Smooth muscle cell (in vitro differentiated cells): ENCODE measurements around the gene CADPS. TPM values are rescaled to one million over a fixed set of nuclear protein-coding genes. Genes with fewer than 3 reads are reported as not detected.

Experiments
- DNase-seq: peaks from one replicate; lab custom pipeline; 2025; ENCODE audit not compliant: unreplicated experiment; lab: John Stamatoyannopoulos, UW
- H2AFZ ChIP-seq: fragments of 200-600 bp; sonication (generic); 2 replicates; pipeline ENCODE4 v1.6.0; 2016; ENCODE audit warnings: antibody characterized with exemption, low read depth, mild to moderate bottlenecking
- H3F3A ChIP-seq: fragments of 200-600 bp; sonication (generic); 2 replicates; pipeline ENCODE4 v1.6.0; 2017; ENCODE audit warnings: antibody characterized with exemption, low read depth
- H3K27ac ChIP-seq: fragments of 200-600 bp; sonication (generic); 2 replicates; pipeline ENCODE4 v1.5.1; 2016; ENCODE audit warnings: low read depth, mild to moderate bottlenecking
- H3K27me3 ChIP-seq: fragments of 200-600 bp; sonication (generic); 2 replicates; pipeline ENCODE4 v1.6.1; 2016; ENCODE audit warnings: low read depth, mild to moderate bottlenecking
- H3K36me3 ChIP-seq: fragments of 200-600 bp; sonication (generic); 2 replicates; pipeline ENCODE4 v1.5.1; 2016; ENCODE audit warnings: low read depth
- H3K4me1 ChIP-seq: fragments of 200-600 bp; sonication (generic); 2 replicates; pipeline ENCODE4 v1.5.1; 2016; ENCODE audit warnings: low read depth
- H3K4me2 ChIP-seq: fragments of 200-600 bp; sonication (generic); 2 replicates; pipeline ENCODE4 v1.6.0; 2016; ENCODE audit warnings: mild to moderate bottlenecking
- H3K4me3 ChIP-seq: fragments of 200-600 bp; sonication (generic); 2 replicates; pipeline ENCODE4 v1.5.1; 2016; ENCODE audit warnings: mild to moderate bottlenecking
- H3K79me2 ChIP-seq: fragments of 200-600 bp; sonication (generic); 2 replicates; pipeline ENCODE4 v1.6.0; 2016; ENCODE audit warnings: low read depth, mild to moderate bottlenecking
- H3K9ac ChIP-seq: fragments of 200-600 bp; sonication (generic); 2 replicates; pipeline ENCODE4 v1.6.0; 2016; ENCODE audit warnings: low read depth
- H3K9me3 ChIP-seq: fragments of 200-600 bp; sonication (generic); replicated peaks from 2 replicates; pipeline ENCODE4 v1.5.1; 2016; ENCODE audit warnings: low read depth
- H4K20me1 ChIP-seq: fragments of 200-600 bp; sonication (generic); 2 replicates; pipeline ENCODE4 v1.6.0; 2016; ENCODE audit warnings: low read depth
- WGBS: methylation state at CpG from one replicate; pipeline ENCODE4 v1.1.7; 2016; ENCODE audit warnings: low lambda C conversion rate; 5-methylcytosine and 5-hydroxymethylcytosine counted together
- polyA plus RNA-seq: library from polyadenylated mRNA; unstranded; fragments of >200 nt; fragmentation: Nextera tagmentation; extraction: Ambion mirVana; gene quantifications from 2 replicates; pipeline ENCODE4 v1.2.1, GENCODE V29; 2016
- total RNA-seq: library from RNA; depleted of rRNA; stranded (reverse); fragments of >200 nt; gene quantifications from 2 replicates; pipeline ENCODE4 v1.2.3, GENCODE V29; 2014
- TF ChIP-seq, protein P1 (sequence below): fragments of 200-600 bp; sonication (generic); IDR thresholded peaks from 2 replicates; pipeline ENCODE4 v1.5.1; 2017; ENCODE audit warnings: borderline replicate concordance, mild to moderate bottlenecking, antibody characterized with exemption; ENCODE audit not compliant: insufficient read depth, poor library complexity, severe bottlenecking

Gene CADPS
- total and polyA plus RNA-seq, 2 experiments from 2014 or later, result 4.4 to 38.4 TPM

- 60% methylated on average over 5 of the region's 5 CpGs for WGBS
- DNase-seq, result no peak
- Histone ChIP-seq H3K79me2 (no peaks in the 10 kb centered on the region), H3K9ac (no peak overlapping the region), H3K27me3 (peaks cover 8% of the 10 kb centered on the region), H3K4me3 (no peak overlapping the region), H3K9me3 (no peaks in the 10 kb centered on the region), H4K20me1 (no peaks in the 10 kb centered on the region), H3K36me3 (no peaks in the 10 kb centered on the region), H3F3A (no peaks in the 10 kb centered on the region), H3K27ac (no peak overlapping the region), H3K4me2 (no peak overlapping the region), H2AFZ (no peak overlapping the region), H3K4me1 (no peaks in the 10 kb centered on the region)
- TF ChIP-seq, protein P1, sequence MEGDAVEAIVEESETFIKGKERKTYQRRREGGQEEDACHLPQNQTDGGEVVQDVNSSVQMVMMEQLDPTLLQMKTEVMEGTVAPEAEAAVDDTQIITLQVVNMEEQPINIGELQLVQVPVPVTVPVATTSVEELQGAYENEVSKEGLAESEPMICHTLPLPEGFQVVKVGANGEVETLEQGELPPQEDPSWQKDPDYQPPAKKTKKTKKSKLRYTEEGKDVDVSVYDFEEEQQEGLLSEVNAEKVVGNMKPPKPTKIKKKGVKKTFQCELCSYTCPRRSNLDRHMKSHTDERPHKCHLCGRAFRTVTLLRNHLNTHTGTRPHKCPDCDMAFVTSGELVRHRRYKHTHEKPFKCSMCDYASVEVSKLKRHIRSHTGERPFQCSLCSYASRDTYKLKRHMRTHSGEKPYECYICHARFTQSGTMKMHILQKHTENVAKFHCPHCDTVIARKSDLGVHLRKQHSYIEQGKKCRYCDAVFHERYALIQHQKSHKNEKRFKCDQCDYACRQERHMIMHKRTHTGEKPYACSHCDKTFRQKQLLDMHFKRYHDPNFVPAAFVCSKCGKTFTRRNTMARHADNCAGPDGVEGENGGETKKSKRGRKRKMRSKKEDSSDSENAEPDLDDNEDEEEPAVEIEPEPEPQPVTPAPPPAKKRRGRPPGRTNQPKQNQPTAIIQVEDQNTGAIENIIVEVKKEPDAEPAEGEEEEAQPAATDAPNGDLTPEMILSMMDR, result no peak
Measured at GRCh38 chr3:62439176-62439813, 435.9 kb downstream of the CADPS start.

DNA sequence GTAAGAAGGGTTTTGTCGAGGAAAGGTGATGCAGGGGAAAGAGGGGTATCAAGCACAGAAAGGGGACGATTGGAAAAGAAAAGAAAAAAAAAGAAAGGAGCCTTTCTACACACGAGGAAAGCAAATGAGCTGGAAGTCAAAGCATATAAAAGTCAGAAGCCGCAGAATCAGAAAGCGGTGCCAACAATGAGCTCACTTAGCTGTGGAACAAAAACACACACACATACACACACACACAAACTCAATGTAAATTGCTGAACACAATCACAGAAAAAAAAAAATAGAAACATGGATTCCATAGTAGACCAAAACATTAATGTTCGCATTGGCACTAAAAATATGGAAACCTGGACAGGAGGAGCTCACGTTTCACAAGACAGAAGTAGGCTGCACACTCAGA is 438.4 kb downstream of the CADPS start:
- 82% methylated on average over 7 of the region's 7 CpGs for WGBS
- TF ChIP-seq, protein P1, result no peak

GRCh38 chr3:62433396-62433795 is 441.8 kb downstream of the CADPS start:
- H3F3A ChIP-seq, result no peaks in the 10 kb centered on the region
- H3K36me3 ChIP-seq, result no peaks in the 10 kb centered on the region
- H4K20me1 ChIP-seq, result no peaks in the 10 kb centered on the region
- H3K27me3 ChIP-seq, result peaks cover 8% of the 10 kb centered on the region
- no peak overlapping the region for H3K9ac ChIP-seq
- no peak for DNase-seq
- H3K9me3 ChIP-seq, result no peaks in the 10 kb centered on the region
- TF ChIP-seq, protein P1, result no peak
- no peak overlapping the region for H3K4me2 ChIP-seq
- H3K27ac ChIP-seq, result no peak overlapping the region
- H2AFZ ChIP-seq, result no peak overlapping the region
- WGBS, result 77% methylated on average over 8 of the region's 8 CpGs
- H3K79me2 ChIP-seq, result no peaks in the 10 kb centered on the region
- H3K4me1 ChIP-seq, result no peaks in the 10 kb centered on the region
- no peak overlapping the region for H3K4me3 ChIP-seq

More for the DNA sequence above, 438.4 kb downstream of the CADPS start:
- H3K9me3 ChIP-seq, result no peaks in the 10 kb centered on the region
- no peaks in the 10 kb centered on the region for H4K20me1 ChIP-seq
- no peaks in the 10 kb centered on the region for H3F3A ChIP-seq
- H3K9ac ChIP-seq, result no peak overlapping the region
- no peak for DNase-seq
- H3K4me3 ChIP-seq, result no peak overlapping the region
- H3K4me2 ChIP-seq, result no peak overlapping the region
- no peaks in the 10 kb centered on the region for H3K79me2 ChIP-seq
- H3K27ac ChIP-seq, result no peak overlapping the region
- no peak overlapping the region for H2AFZ ChIP-seq
- no peaks in the 10 kb centered on the region for H3K36me3 ChIP-seq
- H3K27me3 ChIP-seq, result peaks cover 8% of the 10 kb centered on the region
- H3K4me1 ChIP-seq, result no peaks in the 10 kb centered on the region

- H4K20me1 ChIP-seq, result no peaks in the 10 kb centered on the region
- no peak overlapping the region for H3K9ac ChIP-seq
- no peaks in the 10 kb centered on the region for H3K79me2 ChIP-seq
- peaks cover 5% of the 10 kb centered on the region for H3K4me1 ChIP-seq
- 94% methylated on average over 10 of the region's 10 CpGs for WGBS
- TF ChIP-seq, protein P1, result no peak
- no peaks in the 10 kb centered on the region for H3F3A ChIP-seq
- H3K27ac ChIP-seq, result no peak overlapping the region
- no peak overlapping the region for H3K4me3 ChIP-seq
- H3K27me3 ChIP-seq, result peaks cover 10% of the 10 kb centered on the region
- H3K36me3 ChIP-seq, result no peaks in the 10 kb centered on the region
- no peaks in the 10 kb centered on the region for H3K9me3 ChIP-seq
- H2AFZ ChIP-seq, result no peak overlapping the region
- DNase-seq, result no peak
- H3K4me2 ChIP-seq, result no peak overlapping the region
Measured at GRCh38 chr3:62421207-62421606, 454.0 kb downstream of the CADPS start.
